Esophagus muscularis mucosa (tissue), 4 donors: ENCODE measurements around the gene MIR17HG. TPM values are rescaled to one million over a fixed set of nuclear protein-coding genes. Genes with fewer than 3 reads are reported as not detected.

Source experiments
- DNase-seq: peaks from one replicate; pipeline ENCODE4 v3.0.0-alpha.2; 2017; ENCODE audit errors: extremely low spot score
- H3K27ac ChIP-seq, 4 donors: fragments of 200-600 bp; sonication (generic); replicated peaks in 1 of 4; 1 replicate in 3 of 4; 2 replicates in 1 of 4; pipeline ENCODE4 v1.5.1; 2016 to 2019; ENCODE audit warnings: mild to moderate bottlenecking in 1 of 4
- H3K27me3 ChIP-seq, 4 donors: fragments of 200-600 bp; sonication (generic); one replicate each; pipeline versions ENCODE4 v1.5.1 to v1.6.0; 2016 to 2019
- H3K36me3 ChIP-seq, 4 donors: fragments of 200-600 bp; sonication (generic); one replicate each; pipeline ENCODE4 v1.5.1; 2016 to 2019
- H3K4me1 ChIP-seq, 4 donors: fragments of 200-600 bp; sonication (generic); one replicate each; pipeline ENCODE4 v1.5.1; 2016 to 2019
- H3K4me3 ChIP-seq, 4 donors: fragments of 200-600 bp; sonication (generic); 1 replicate in 2 of 4; 2 replicates in 2 of 4; pipeline ENCODE4 v1.5.1; 2016 to 2019; ENCODE audit warnings: mild to moderate bottlenecking in 4 of 4, moderate library complexity in 1 of 4
- H3K9me3 ChIP-seq, 4 donors: fragments of 200-600 bp; sonication (generic); 1 replicate in 3 of 4; 2 replicates in 1 of 4; pipeline ENCODE4 v1.5.1; 2016 to 2019
- EP300 ChIP-seq: sonication (generic); formaldehyde crosslinking; IDR thresholded peaks from one replicate; pipeline ENCODE4 v1.6.1; 2017; ENCODE audit warnings: antibody characterized with exemption
- POLR2A ChIP-seq: fragments of 450-650 bp; IDR thresholded peaks from one replicate; pipeline ENCODE4 v1.6.1; 2017; ENCODE audit warnings: antibody characterized with exemption, moderate library complexity, mild to moderate bottlenecking, low read depth
- POLR2AphosphoS5 ChIP-seq, 2 donors: sonication (generic); formaldehyde crosslinking; IDR thresholded peaks; one replicate each; pipeline ENCODE4 v1.6.1; 2017; ENCODE audit warnings: antibody characterized with exemption in 2 of 2
- WGBS: methylation state at CpG from one replicate; pipeline ENCODE4 v1.1.5; 2018; 5-methylcytosine and 5-hydroxymethylcytosine counted together
- intact Hi-C: fragments of 100-400 bp; cut with DNase I; formaldehyde crosslinking; loops from one replicate; pipeline ENCODE4 v1.15.1; 2023
- total RNA-seq, 4 donors: library from RNA; depleted of rRNA; stranded (reverse); fragments of >200 nt; gene quantifications; one replicate each; pipeline versions ENCODE4 v1.1.0 to v1.2.1, GENCODE V29; 2016
- TF ChIP-seq, protein P1 (sequence below), 3 experiments: fragments of 200-600 bp in 2 of 3; fragments of 450-650 bp in 1 of 3; sonication (generic) in 2 of 3; IDR thresholded peaks; one replicate each; pipeline ENCODE4 v1.5.1; 2017 to 2019; ENCODE audit warnings: antibody characterized with exemption in 3 of 3, mild to moderate bottlenecking in 2 of 3, moderate library complexity in 1 of 3

MIR17HG gene
- total RNA-seq, 4 donors from 2014 or later: 0.45 to 6.6 (median 1.9) TPM

DNA sequence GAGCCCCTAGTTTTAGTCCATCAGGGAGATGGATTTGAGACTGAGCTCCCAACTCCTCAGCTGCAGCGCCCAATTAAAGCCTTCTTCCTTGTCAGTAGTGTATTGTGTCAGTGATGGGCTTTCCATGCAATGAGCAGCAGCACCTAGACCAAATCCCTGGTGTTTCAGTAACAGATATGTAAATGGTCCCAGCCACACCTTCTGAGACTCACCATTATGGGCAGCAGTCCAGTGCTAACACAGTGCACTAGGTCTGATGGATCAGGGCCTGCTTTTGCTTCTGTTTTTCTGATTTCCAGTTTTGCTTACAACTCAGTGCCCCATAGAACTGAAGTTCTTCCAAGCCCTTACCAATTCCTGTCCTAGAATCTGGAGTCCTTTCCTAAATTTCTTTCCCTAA, 41.8 kb upstream of the MIR17HG start:
- no peak for DNase-seq
- Histone ChIP-seq H3K27ac (no peak overlapping the region), H3K9me3 (no peaks in the 10 kb centered on the region), H3K4me1 (peaks cover 0 to 4% (median 0%) of the 10 kb centered on the region in 4 donors), H3K4me3 (no peak overlapping the region), H3K27me3 (peaks cover 0 to 2% (median 0%) of the 10 kb centered on the region in 4 donors), H3K36me3 (no peaks in the 10 kb centered on the region)
- intact Hi-C loops: no loop called here
- no peak for TF ChIP-seq POLR2AphosphoS5 (IDR thresholded peaks at IDR 0.05)
- TF ChIP-seq POLR2A: no peak
- TF ChIP-seq EP300: no peak
- TF ChIP-seq, protein P1, sequence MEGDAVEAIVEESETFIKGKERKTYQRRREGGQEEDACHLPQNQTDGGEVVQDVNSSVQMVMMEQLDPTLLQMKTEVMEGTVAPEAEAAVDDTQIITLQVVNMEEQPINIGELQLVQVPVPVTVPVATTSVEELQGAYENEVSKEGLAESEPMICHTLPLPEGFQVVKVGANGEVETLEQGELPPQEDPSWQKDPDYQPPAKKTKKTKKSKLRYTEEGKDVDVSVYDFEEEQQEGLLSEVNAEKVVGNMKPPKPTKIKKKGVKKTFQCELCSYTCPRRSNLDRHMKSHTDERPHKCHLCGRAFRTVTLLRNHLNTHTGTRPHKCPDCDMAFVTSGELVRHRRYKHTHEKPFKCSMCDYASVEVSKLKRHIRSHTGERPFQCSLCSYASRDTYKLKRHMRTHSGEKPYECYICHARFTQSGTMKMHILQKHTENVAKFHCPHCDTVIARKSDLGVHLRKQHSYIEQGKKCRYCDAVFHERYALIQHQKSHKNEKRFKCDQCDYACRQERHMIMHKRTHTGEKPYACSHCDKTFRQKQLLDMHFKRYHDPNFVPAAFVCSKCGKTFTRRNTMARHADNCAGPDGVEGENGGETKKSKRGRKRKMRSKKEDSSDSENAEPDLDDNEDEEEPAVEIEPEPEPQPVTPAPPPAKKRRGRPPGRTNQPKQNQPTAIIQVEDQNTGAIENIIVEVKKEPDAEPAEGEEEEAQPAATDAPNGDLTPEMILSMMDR (IDR thresholded peaks at IDR 0.05): no peak
- WGBS: 92% methylated on average over 1 of the region's 1 CpG

DNA sequence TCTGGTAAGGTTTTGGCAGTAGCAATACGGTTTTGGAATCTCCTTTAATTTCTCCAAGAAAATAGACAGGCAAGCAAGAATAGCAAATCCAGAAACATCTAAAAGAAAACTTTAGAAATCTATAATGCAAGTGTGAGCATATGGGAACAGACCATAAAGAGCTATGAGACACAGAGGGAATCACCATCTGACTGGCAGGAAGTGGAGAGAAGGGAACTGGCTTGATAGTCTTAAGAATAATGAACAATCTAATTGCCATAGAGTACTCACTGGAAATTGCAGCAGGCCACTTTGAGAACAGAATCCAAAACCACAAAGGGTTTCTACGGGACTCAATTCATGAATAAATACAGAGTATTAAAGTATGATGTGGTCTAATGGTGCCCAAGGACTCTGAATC, 39.6 kb upstream of the MIR17HG start:
- H3K4me1 ChIP-seq: peaks cover 0 to 4% (median 0%) of the 10 kb centered on the region in 4 donors
- intact Hi-C loops: no loop called here
- 88% methylated on average over 2 of the region's 2 CpGs for WGBS
- no peaks in the 10 kb centered on the region for H3K36me3 ChIP-seq
- no peak for DNase-seq
- no peak overlapping the region for H3K27ac ChIP-seq
- TF ChIP-seq, protein P1 (IDR thresholded peaks at IDR 0.05): no peak
- no peak for TF ChIP-seq POLR2A
- TF ChIP-seq EP300: no peak
- no peak for TF ChIP-seq POLR2AphosphoS5 (IDR thresholded peaks at IDR 0.05)
- peaks cover 0 to 9% (median 0%) of the 10 kb centered on the region in 4 donors for H3K27me3 ChIP-seq
- no peak overlapping the region for H3K4me3 ChIP-seq
- no peaks in the 10 kb centered on the region for H3K9me3 ChIP-seq

DNA sequence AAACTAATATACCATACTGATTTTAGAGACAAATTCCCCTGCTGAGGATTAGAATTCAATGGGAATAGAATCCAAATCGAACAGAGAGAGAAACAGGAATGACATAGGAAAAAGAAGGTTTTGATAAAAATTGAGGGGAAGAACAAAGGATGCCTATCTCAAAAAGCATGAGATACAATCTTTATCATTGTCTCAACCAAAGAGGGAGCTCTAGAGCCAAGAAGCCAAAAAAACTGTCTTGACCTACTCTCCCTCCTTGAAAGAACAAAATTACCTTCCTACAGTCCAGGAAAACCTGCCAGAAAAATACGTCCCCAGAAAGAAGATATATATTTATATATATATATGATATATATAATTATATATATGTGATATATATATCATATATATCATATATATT, 39.2 kb upstream of the MIR17HG start:
- Histone ChIP-seq H3K9me3 (no peaks in the 10 kb centered on the region), H3K4me3 (no peak overlapping the region), H3K36me3 (no peaks in the 10 kb centered on the region), H3K27ac (no peak overlapping the region), H3K27me3 (peaks cover 0 to 9% (median 0%) of the 10 kb centered on the region in 4 donors), H3K4me1 (peaks cover 0 to 4% (median under 1%) of the 10 kb centered on the region in 4 donors)
- intact Hi-C loops: no loop called here
- TF ChIP-seq, protein P1 (IDR thresholded peaks at IDR 0.05): no peak
- no peak for TF ChIP-seq POLR2A
- TF ChIP-seq POLR2AphosphoS5 (IDR thresholded peaks at IDR 0.05): no peak
- TF ChIP-seq EP300: no peak
- DNase-seq: no peak
- WGBS: 52% methylated on average over 2 of the region's 2 CpGs

DNA sequence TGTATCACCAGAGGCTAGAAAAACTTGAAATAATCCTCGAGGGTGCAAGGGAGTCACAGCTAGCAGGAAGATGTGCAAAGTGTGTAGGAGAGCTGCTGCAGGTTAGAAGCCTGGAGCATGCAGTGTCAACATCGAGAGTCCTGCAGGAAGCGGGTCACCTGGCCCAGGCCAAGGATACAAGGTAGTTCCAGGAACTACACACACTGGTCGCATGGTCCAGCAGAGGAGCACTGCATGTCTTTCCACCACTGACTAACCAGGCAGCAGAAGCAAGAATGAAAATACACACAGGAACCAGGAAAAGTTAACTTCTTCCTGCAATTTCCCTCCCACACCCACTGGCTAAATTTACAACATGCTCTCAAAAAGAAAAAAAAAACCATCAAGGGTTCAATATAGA, 36.0 kb upstream of the MIR17HG start:
- intact Hi-C loops: loop anchor here (5.0 kb wide), 1 partner anchor 36 kb away; the partner anchor contains the start of gene MIR17HG
- Histone ChIP-seq H3K4me1 (peaks cover 0 to 2% (median 0%) of the 10 kb centered on the region in 4 donors), H3K27me3 (peaks cover 0 to 38% (median 2%) of the 10 kb centered on the region in 4 donors), H3K27ac (no peak overlapping the region), H3K36me3 (no peaks in the 10 kb centered on the region), H3K9me3 (no peaks in the 10 kb centered on the region), H3K4me3 (no peak overlapping the region)
- 77% methylated on average over 4 of the region's 4 CpGs for WGBS
- TF ChIP-seq POLR2AphosphoS5 (IDR thresholded peaks at IDR 0.05) (no peak), POLR2A (no peak), EP300 (no peak)
- TF ChIP-seq, protein P1 (IDR thresholded peaks at IDR 0.05): no peak
- no peak for DNase-seq

DNA sequence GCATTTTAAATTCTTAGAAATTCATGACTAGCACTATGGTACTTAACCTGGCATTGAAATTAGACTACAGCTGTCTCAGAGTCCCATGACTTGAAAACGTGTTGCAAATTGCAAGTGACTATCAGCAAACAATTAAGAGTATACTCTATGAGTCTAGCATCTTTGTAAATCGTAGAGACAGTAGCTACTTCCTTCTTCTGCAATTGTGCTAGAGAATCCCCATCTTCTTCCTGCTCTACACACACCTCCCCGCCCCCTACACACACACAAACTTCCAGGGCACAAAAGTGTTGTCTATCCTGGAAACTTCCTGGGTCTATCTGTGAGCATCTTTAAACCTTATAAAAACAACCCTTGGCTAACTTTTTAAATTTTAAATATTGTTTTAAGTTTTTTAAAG, 35.2 kb upstream of the MIR17HG start:
- WGBS: 41% methylated on average over 3 of the region's 3 CpGs
- intact Hi-C loops: loop anchor here (5.0 kb wide), 1 partner anchor 35 kb away; the partner anchor contains the start of gene MIR17HG
- no peaks in the 10 kb centered on the region for H3K36me3 ChIP-seq
- TF ChIP-seq POLR2AphosphoS5 (IDR thresholded peaks at IDR 0.05): no peak
- DNase-seq: no peak
- H3K4me3 ChIP-seq: no peak overlapping the region
- H3K27me3 ChIP-seq: peaks cover 0 to 43% (median 2%) of the 10 kb centered on the region in 4 donors
- H3K27ac ChIP-seq: no peak overlapping the region
- H3K9me3 ChIP-seq: no peaks in the 10 kb centered on the region
- peaks cover 0 to 2% (median 0%) of the 10 kb centered on the region in 4 donors for H3K4me1 ChIP-seq
